Activated B cell treated with CpG ODN at 0.5 μM for 24 hours (primary cell): Measurements from ENCODE around the gene RPL4. TPM values are rescaled to one million over a fixed set of nuclear protein-coding genes. Genes with fewer than 3 reads are reported as not detected.
A peak's percentile ranks its signal among the peaks of the same experiment; 100 is the strongest.

ENCODE experiments used
- ATAC-seq: fragments of 200-7000 bp; cut with Tn5 transposase; one replicate; pipeline ENCODE4 v1.10.0; 2021; ENCODE audit warnings: low read depth, mild to moderate bottlenecking, moderate library complexity
- CTCF ChIA-PET: fragments of 350-600 bp; sonication (Branson Sonifier 250); formaldehyde crosslinking; loops from one replicate; lab custom pipeline; 2021; ENCODE audit warnings: antibody characterized with exemption; lab: Charles Lee
- POLR2A ChIA-PET: fragments of 350-600 bp; sonication (Branson Sonifier 250); formaldehyde crosslinking; loops from one replicate; lab custom pipeline; 2021; ENCODE audit warnings: antibody characterized with exemption; lab: Charles Lee
- DNase-seq: peaks from one replicate; pipeline ENCODE4 v3.0.0; 2022
- H3K27ac Mint-ChIP-seq: one replicate; pipeline ENCODE4 v1.8.0; 2020; ENCODE audit warnings: mixed read lengths
- H3K27me3 Mint-ChIP-seq: one replicate; pipeline ENCODE4 v1.8.0; 2021; ENCODE audit warnings: mixed read lengths
- H3K36me3 Mint-ChIP-seq: one replicate; pipeline ENCODE4 v1.8.0; 2021; ENCODE audit warnings: low read depth, mixed read lengths
- H3K4me1 Mint-ChIP-seq: one replicate; pipeline ENCODE4 v1.8.0; 2021; ENCODE audit warnings: mixed read lengths
- H3K4me3 Mint-ChIP-seq: one replicate; pipeline ENCODE4 v1.8.0; 2020; ENCODE audit warnings: mild to moderate bottlenecking, mixed read lengths
- H3K9me3 Mint-ChIP-seq: one replicate; pipeline ENCODE4 v1.8.0; 2020; ENCODE audit warnings: mixed read lengths
- CTCF ChIP-seq: fragments of 200-600 bp; IDR thresholded peaks from one replicate; pipeline ENCODE4 v1.8.0; 2022; ENCODE audit warnings: antibody characterized with exemption, mild to moderate bottlenecking
- intact Hi-C: fragments of 100-400 bp; cut with micrococcal nuclease; formaldehyde crosslinking; loops from one replicate; pipeline ENCODE4 v1.15.1; 2024
- total RNA-seq: library from RNA; stranded (reverse); gene quantifications from 2 replicates; pipeline ENCODE4 v1.2.3, GENCODE V29; 2022

RPL4 gene
- 3,690 and 4,303 TPM in 2 replicates for total RNA-seq

- DNase-seq (peak; percentile 70), ATAC-seq (peak; percentile 85)
- Mint-ChIP-seq H3K4me1 (peaks cover 42% of the 10 kb centered on the region), H3K9me3 (no peaks in the 10 kb centered on the region), H3K27ac (peak within 1 kb of the TSS; percentile 100), H3K36me3 (peaks cover 58% of the 10 kb centered on the region), H3K4me3 (peak within 1 kb of the TSS; percentile 100), H3K27me3 (no peaks in the 10 kb centered on the region)
- POLR2A ChIA-PET, result interaction anchor here (0.5 to 3.5 kb wide), 16 partner anchors 11 to 1931 kb away, joined by 3 to 24 read pairs (median 4); partner anchors contain the start of genes DIS3L, FEM1B, MAP2K1 and RAB11A
- TF ChIP-seq CTCF, result no peak
- intact Hi-C loops, result loop anchor here (1.0 to 10.0 kb wide), 10 partner anchors 7 to 1330 kb away; partner anchors contain the start of genes AAGAB, C15orf61, DIS3L and DPP8
- CTCF ChIA-PET, result no interaction called here
These were observed at the start of gene RPL4, which contains the start of gene ZWILCH for GRCh38 chr15:66504563-66505429. Gene RPL4, minus strand, starts transcription at chr15:66504855. Its CDS starts 65 bp downstream, at chr15:66504790. Gene ZWILCH, plus strand, starts transcription at chr15:66505326. Its CDS starts 13 bp downstream, at chr15:66505339.

GRCh38 chr15:66545255-66545654 is 40.6 kb upstream of the RPL4 start:
- intact Hi-C loops, result no loop called here
- no peak overlapping the region for H3K27ac Mint-ChIP-seq
- no peaks in the 10 kb centered on the region for H3K27me3 Mint-ChIP-seq
- CTCF ChIA-PET, result no interaction called here
- no peak for TF ChIP-seq CTCF
- DNase-seq (no peak), ATAC-seq (no peak)
- no peaks in the 10 kb centered on the region for H3K4me1 Mint-ChIP-seq
- POLR2A ChIA-PET, result no interaction called here
- no peaks in the 10 kb centered on the region for H3K9me3 Mint-ChIP-seq
- H3K36me3 Mint-ChIP-seq, result peaks cover 26% of the 10 kb centered on the region
- no peak overlapping the region for H3K4me3 Mint-ChIP-seq

- intact Hi-C loops, result no loop called here
- ATAC-seq, result no peak
- POLR2A ChIA-PET, result no interaction called here
- CTCF ChIA-PET, result no interaction called here
- Mint-ChIP-seq H3K27ac (no peak overlapping the region), H3K4me1 (no peaks in the 10 kb centered on the region), H3K36me3 (peaks cover 35% of the 10 kb centered on the region), H3K27me3 (no peaks in the 10 kb centered on the region), H3K9me3 (no peaks in the 10 kb centered on the region), H3K4me3 (no peak overlapping the region)
- no peak for TF ChIP-seq CTCF
- DNase-seq, result no peak
These were observed 38.2 kb upstream of the RPL4 start for GRCh38 chr15:66542896-66543295.

GRCh38 chr15:66535056-66535455 is 30.4 kb upstream of the RPL4 start:
- Mint-ChIP-seq H3K27ac (no peak overlapping the region), H3K36me3 (peaks cover 44% of the 10 kb centered on the region)
- intact Hi-C loops, result no loop called here

More at GRCh38 chr15:66535056-66535455, 30.4 kb upstream of the RPL4 start:
- CTCF ChIA-PET, result interaction anchor here (0.6 kb wide), 1 partner anchor 158 kb away, joined by 3 read pairs; no protein-coding TSS in a partner anchor
- no peaks in the 10 kb centered on the region for H3K4me1 Mint-ChIP-seq
- DNase-seq, result no peak
- no peak for ATAC-seq
- no peaks in the 10 kb centered on the region for H3K27me3 Mint-ChIP-seq
- H3K9me3 Mint-ChIP-seq, result no peaks in the 10 kb centered on the region
- TF ChIP-seq CTCF, result no peak
- POLR2A ChIA-PET, result no interaction called here
- H3K4me3 Mint-ChIP-seq, result no peak overlapping the region
